HG02840 (cell line): ENCODE data around the gene OTULINL.

Experiments
- ATAC-seq: cut with Tn5 transposase; IDR thresholded peaks from one replicate; pipeline ENCODE4 v1.9.1; 2021; ENCODE audit warnings: mild to moderate bottlenecking, moderate library complexity, moderate number of reproducible peaks; ENCODE audit not compliant: unreplicated experiment, low FRiP score

Gene OTULINL

GRCh38 chr5:14574891-14575508 is 6.6 kb upstream of the OTULINL start:
- no peak for ATAC-seq

GRCh38 chr5:14576206-14576605 is 5.4 kb upstream of the OTULINL start:
- ATAC-seq, result no peak

- ATAC-seq, result no peak
These were observed 4.4 kb upstream of the OTULINL start for GRCh38 chr5:14577079-14577725.

GRCh38 chr5:14577971-14578370 is 3.6 kb upstream of the OTULINL start:
- ATAC-seq, result no peak

GRCh38 chr5:14579246-14579645 is 2.3 kb upstream of the OTULINL start:
- ATAC-seq, result no peak

GRCh38 chr5:14579731-14580397 is 1.7 kb upstream of the OTULINL start:
- no peak for ATAC-seq

GRCh38 chr5:14580398-14581034 is 1.1 kb upstream of the OTULINL start:
- ATAC-seq, result no peak

GRCh38 chr5:14581891-14582796 is 552 bp downstream of the OTULINL start:
- ATAC-seq, result peak; percentile 49

- ATAC-seq, result no peak
These were observed 1.2 kb downstream of the OTULINL start for GRCh38 chr5:14582797-14583137.

GRCh38 chr5:14584848-14585247 is 3.3 kb downstream of the OTULINL start:
- ATAC-seq, result no peak

GRCh38 chr5:14587150-14587549 is 5.6 kb downstream of the OTULINL start:
- ATAC-seq, result no peak

GRCh38 chr5:14588145-14588544 is 6.6 kb downstream of the OTULINL start:
- ATAC-seq, result no peak

GRCh38 chr5:14588758-14589543 is 7.4 kb downstream of the OTULINL start:
- ATAC-seq, result no peak

GRCh38 chr5:14590949-14591348 is 9.4 kb downstream of the OTULINL start:
- ATAC-seq, result no peak

GRCh38 chr5:14591548-14591947 is 10.0 kb downstream of the OTULINL start:
- no peak for ATAC-seq

GRCh38 chr5:14593326-14594021 is 11.9 kb downstream of the OTULINL start:
- ATAC-seq, result no peak

- ATAC-seq, result no peak
These were observed 12.9 kb downstream of the OTULINL start for GRCh38 chr5:14594378-14595074.

GRCh38 chr5:14595189-14595588 is 13.6 kb downstream of the OTULINL start:
- peak; percentile 69 for ATAC-seq

GRCh38 chr5:14595891-14596290 is 14.3 kb downstream of the OTULINL start:
- no peak for ATAC-seq
